CD14-positive monocyte (primary cell): ENCODE results near the gene TMEM225. TPM values are rescaled to one million over a fixed set of nuclear protein-coding genes. Genes with fewer than 3 reads are reported as not detected.

ENCODE experiments used
- DNase-seq, 3 donors: peaks; one replicate each; pipeline ENCODE4 v3.0.0-alpha.2; 2011 to 2022
- H2AFZ ChIP-seq: 2 replicates; pipeline ENCODE4 v1.6.0; 2012; ENCODE audit warnings: mild to moderate bottlenecking, low read depth, low read length, inconsistent platforms; ENCODE audit not compliant: insufficient read depth, poor library complexity, severe bottlenecking
- H3K27ac ChIP-seq, 2 donors: 1 replicate in 1 of 2; 2 replicates in 1 of 2; pipeline ENCODE4 v1.5.1; 2012 to 2013; ENCODE audit warnings: low read length in 2 of 2, control low read depth in 1 of 2, inconsistent platforms in 1 of 2, low read depth in 1 of 2, mild to moderate bottlenecking in 1 of 2
- H3K27me3 ChIP-seq, 2 donors: one replicate each; pipeline versions ENCODE4 v1.6.0 to v1.6.1; 2011 to 2013; ENCODE audit warnings: low read length in 2 of 2; ENCODE audit not compliant: control insufficient read depth in 2 of 2, insufficient read depth in 2 of 2
- H3K36me3 ChIP-seq, 2 donors: replicated peaks in 1 of 2; 1 replicate in 1 of 2; 2 replicates in 1 of 2; pipeline versions ENCODE4 v1.5.1 to v1.6.1; 2012 to 2013; ENCODE audit warnings: low read length in 2 of 2, control low read depth in 1 of 2, inconsistent platforms in 1 of 2, mild to moderate bottlenecking in 1 of 2; ENCODE audit not compliant: insufficient read depth in 2 of 2, control insufficient read depth in 1 of 2
- H3K4me1 ChIP-seq, 2 donors: 1 replicate in 1 of 2; 2 replicates in 1 of 2; pipeline versions ENCODE4 v1.5.1 to v1.6.1; 2012 to 2013; ENCODE audit warnings: low read length in 2 of 2, control low read depth in 1 of 2, inconsistent platforms in 1 of 2, mild to moderate bottlenecking in 1 of 2, moderate library complexity in 1 of 2; ENCODE audit not compliant: insufficient read depth in 2 of 2, control insufficient read depth in 1 of 2
- H3K4me2 ChIP-seq: replicated peaks from 2 replicates; pipeline ENCODE3; 2012; ENCODE audit warnings: low read length, moderate library complexity, mild to moderate bottlenecking; ENCODE audit not compliant: poor library complexity, severe bottlenecking; ENCODE audit errors: extremely low read depth
- H3K4me3 ChIP-seq, 3 experiments: fragments of 200-600 bp in 1 of 3; sonication (generic) in 1 of 3; replicated peaks in 1 of 3; 1 replicate in 2 of 3; 2 replicates in 1 of 3; pipeline ENCODE4 v1.5.1; 2011 to 2013; ENCODE audit warnings: low read length in 3 of 3, mild to moderate bottlenecking in 3 of 3, control low read depth in 2 of 3, low read depth in 2 of 3, inconsistent platforms in 1 of 3, moderate library complexity in 1 of 3
- H3K79me2 ChIP-seq: 2 replicates; pipeline ENCODE4 v1.6.0; 2012; ENCODE audit warnings: mild to moderate bottlenecking, control low read depth, inconsistent platforms, low read length, moderate library complexity; ENCODE audit not compliant: insufficient read depth
- H3K9ac ChIP-seq: 2 replicates; pipeline ENCODE4 v1.6.0; 2017; ENCODE audit warnings: low read length, mild to moderate bottlenecking; ENCODE audit not compliant: insufficient read depth, poor library complexity, severe bottlenecking
- H3K9me3 ChIP-seq, 2 donors: replicated peaks in 1 of 2; 1 replicate in 1 of 2; 2 replicates in 1 of 2; pipeline versions ENCODE4 v1.5.1 to v1.6.1; 2012 to 2013; ENCODE audit warnings: low read length in 2 of 2, control low read depth in 1 of 2; ENCODE audit not compliant: control insufficient read depth in 1 of 2, insufficient read depth in 1 of 2
- H4K20me1 ChIP-seq: 2 replicates; pipeline ENCODE4 v1.6.0; 2012; ENCODE audit warnings: mild to moderate bottlenecking, low read length, control low read depth, moderate library complexity; ENCODE audit not compliant: insufficient read depth
- H3K27ac Mint-ChIP-seq, 7 donors: one replicate each; pipeline ENCODE4 v1.8.0; 2020; ENCODE audit warnings: mild to moderate bottlenecking in 7 of 7, mixed read lengths in 7 of 7, moderate library complexity in 6 of 7, inconsistent platforms in 2 of 7
- H3K27me3 Mint-ChIP-seq, 3 donors: one replicate each; pipeline ENCODE4 v1.8.0; 2021 to 2022; ENCODE audit warnings: low read depth in 3 of 3, mild to moderate bottlenecking in 3 of 3, mixed read lengths in 3 of 3, moderate library complexity in 3 of 3, inconsistent platforms in 1 of 3
- H3K36me3 Mint-ChIP-seq, 2 donors: one replicate each; pipeline ENCODE4 v1.8.0; 2020; ENCODE audit warnings: mixed read lengths in 2 of 2, inconsistent platforms in 1 of 2, mild to moderate bottlenecking in 1 of 2
- H3K4me1 Mint-ChIP-seq: one replicate; pipeline ENCODE4 v1.8.0; 2020; ENCODE audit warnings: mild to moderate bottlenecking, mixed read lengths
- H3K4me3 Mint-ChIP-seq, 2 donors: one replicate each; pipeline ENCODE4 v1.8.0; 2020; ENCODE audit warnings: mild to moderate bottlenecking in 2 of 2, mixed read lengths in 2 of 2, moderate library complexity in 1 of 2
- H3K9me3 Mint-ChIP-seq, 7 donors: one replicate each; pipeline ENCODE4 v1.8.0; 2020 to 2022; ENCODE audit warnings: mixed read lengths in 7 of 7, mild to moderate bottlenecking in 6 of 7, moderate library complexity in 6 of 7, inconsistent platforms in 2 of 7
- whole genome bisulfite sequencing: methylation state at CpG from one replicate; pipeline ENCODE4 v1.1.5; 2013; ENCODE audit warnings: missing lambda C conversion rate; ENCODE audit not compliant: insufficient coverage; 5-methylcytosine and 5-hydroxymethylcytosine counted together
- intact Hi-C, 2 donors: fragments of 100-400 bp; cut with micrococcal nuclease; formaldehyde crosslinking; loops; one replicate each; pipeline versions ENCODE4 v1.15.0 to v1.15.1; 2023
- polyA plus RNA-seq, 3 donors: library from polyadenylated mRNA; depleted of rRNA in 1 of 3; unstranded in 2 of 3; stranded (reverse) in 1 of 3; fragments of 300-500 nt in 2 of 3; fragments of >200 nt in 1 of 3; fragmentation: Illumina TruSeq in 2 of 3; gene quantifications; 1 replicate in 2 of 3; 2 replicates in 1 of 3; pipeline ENCODE4 v1.2.3, GENCODE V29; 2012 to 2021
- TF ChIP-seq, protein P1 (sequence below): fragments of 200-600 bp; IDR thresholded peaks from one replicate; pipeline ENCODE4 v1.8.0; 2022; ENCODE audit warnings: antibody characterized with exemption, mild to moderate bottlenecking

Gene TMEM225
- polyA plus RNA-seq, 3 donors, result not detected

DNA sequence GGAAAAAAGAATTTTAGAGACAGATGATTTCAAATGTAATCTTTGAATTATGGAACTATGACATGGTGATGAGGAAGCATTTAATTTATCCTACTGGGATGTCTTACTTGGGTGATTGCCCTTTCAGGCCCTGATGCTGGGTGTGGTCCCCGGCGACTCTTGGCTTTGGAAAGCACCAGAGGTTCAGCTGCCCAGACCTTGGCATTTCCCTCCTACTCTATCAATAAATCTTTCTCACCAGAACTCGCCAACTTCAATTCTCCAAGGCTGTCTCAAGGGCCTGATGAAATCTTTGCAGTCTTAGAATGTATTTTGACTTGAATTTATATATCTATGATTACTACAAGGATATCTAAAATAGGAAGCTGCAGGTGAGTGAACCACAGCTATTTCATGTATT is 35.5 kb upstream of the TMEM225 start:
- Mint-ChIP-seq H3K4me3 (no peak overlapping the region), H3K36me3 (no peaks in the 10 kb centered on the region), H3K27me3 (no peaks in the 10 kb centered on the region), H3K27ac (no peak overlapping the region), H3K9me3 (no peaks in the 10 kb centered on the region), H3K4me1 (no peaks in the 10 kb centered on the region)
- H3K4me2 ChIP-seq, result no peak overlapping the region
- no peak overlapping the region for H3K9ac ChIP-seq
- intact Hi-C loops, result no loop called here
- WGBS, result no CpG with 5 or more reads among the region's 3 CpGs
- H3K9me3 ChIP-seq, result no peaks in the 10 kb centered on the region
- no peaks in the 10 kb centered on the region for H3K79me2 ChIP-seq
- no peak overlapping the region for H2AFZ ChIP-seq
- no peaks in the 10 kb centered on the region for H4K20me1 ChIP-seq
- no peak overlapping the region for H3K4me3 ChIP-seq
- no peak for DNase-seq
- TF ChIP-seq, protein P1, sequence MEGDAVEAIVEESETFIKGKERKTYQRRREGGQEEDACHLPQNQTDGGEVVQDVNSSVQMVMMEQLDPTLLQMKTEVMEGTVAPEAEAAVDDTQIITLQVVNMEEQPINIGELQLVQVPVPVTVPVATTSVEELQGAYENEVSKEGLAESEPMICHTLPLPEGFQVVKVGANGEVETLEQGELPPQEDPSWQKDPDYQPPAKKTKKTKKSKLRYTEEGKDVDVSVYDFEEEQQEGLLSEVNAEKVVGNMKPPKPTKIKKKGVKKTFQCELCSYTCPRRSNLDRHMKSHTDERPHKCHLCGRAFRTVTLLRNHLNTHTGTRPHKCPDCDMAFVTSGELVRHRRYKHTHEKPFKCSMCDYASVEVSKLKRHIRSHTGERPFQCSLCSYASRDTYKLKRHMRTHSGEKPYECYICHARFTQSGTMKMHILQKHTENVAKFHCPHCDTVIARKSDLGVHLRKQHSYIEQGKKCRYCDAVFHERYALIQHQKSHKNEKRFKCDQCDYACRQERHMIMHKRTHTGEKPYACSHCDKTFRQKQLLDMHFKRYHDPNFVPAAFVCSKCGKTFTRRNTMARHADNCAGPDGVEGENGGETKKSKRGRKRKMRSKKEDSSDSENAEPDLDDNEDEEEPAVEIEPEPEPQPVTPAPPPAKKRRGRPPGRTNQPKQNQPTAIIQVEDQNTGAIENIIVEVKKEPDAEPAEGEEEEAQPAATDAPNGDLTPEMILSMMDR, result no peak
- H3K27ac ChIP-seq, result no peak overlapping the region
- H3K27me3 ChIP-seq, result no peaks in the 10 kb centered on the region
- H3K36me3 ChIP-seq, result no peaks in the 10 kb centered on the region
- no peaks in the 10 kb centered on the region for H3K4me1 ChIP-seq

GRCh38 chr11:123905826-123906225 is 20.4 kb upstream of the TMEM225 start:
- 93% methylated on average over 2 of the region's 3 CpGs for WGBS
- intact Hi-C loops, result no loop called here
- no peak overlapping the region for H3K9ac ChIP-seq
- H2AFZ ChIP-seq, result no peak overlapping the region
- no peaks in the 10 kb centered on the region for H3K27me3 ChIP-seq
- no peak overlapping the region for H3K27ac ChIP-seq
- Mint-ChIP-seq H3K4me1 (no peaks in the 10 kb centered on the region), H3K27me3 (no peaks in the 10 kb centered on the region), H3K27ac (no peak overlapping the region), H3K4me3 (no peak overlapping the region), H3K9me3 (no peaks in the 10 kb centered on the region), H3K36me3 (no peaks in the 10 kb centered on the region)
- no peaks in the 10 kb centered on the region for H3K4me1 ChIP-seq
- no peak overlapping the region for H3K4me2 ChIP-seq
- DNase-seq, result no peak
- H3K36me3 ChIP-seq, result no peaks in the 10 kb centered on the region
- no peak overlapping the region for H3K4me3 ChIP-seq
- no peaks in the 10 kb centered on the region for H4K20me1 ChIP-seq
- H3K79me2 ChIP-seq, result no peaks in the 10 kb centered on the region
- TF ChIP-seq, protein P1, result no peak
- no peaks in the 10 kb centered on the region for H3K9me3 ChIP-seq
